GM12892 (cell line): ENCODE measurements around the gene TCF4.

Experiments used
- DNase-seq: peaks from one replicate; pipeline ENCODE4 v3.0.0; 2011; ENCODE audit not compliant: insufficient read length
- FAIRE-seq: peaks from 2 replicates; lab custom pipeline; 2011; peaks lifted over from hg19 to GRCh38; lab: Jason Lieb, UNC
- POLR2A ChIP-seq: IDR thresholded peaks from 2 replicates; pipeline ENCODE4 v1.6.1; 2011; ENCODE audit warnings: low read depth, low read length, control low read depth
- POLR2AphosphoS5 ChIP-seq: IDR thresholded peaks from 2 replicates; pipeline ENCODE4 v1.6.1; 2011; ENCODE audit warnings: low read depth, low read length, control low read depth
- TAF1 ChIP-seq: IDR thresholded peaks from 2 replicates; pipeline ENCODE4 v1.6.1; 2011; ENCODE audit warnings: low read depth, mild to moderate bottlenecking, control low read depth, low read length, borderline replicate concordance

The TCF4 gene

GRCh38 chr18:55407191-55407590, 180.8 kb downstream of the TCF4 start:
- TF ChIP-seq TAF1 (no peak), POLR2AphosphoS5 (no peak), POLR2A (no peak)
- DNase-seq (no peak), FAIRE-seq (no peak)

- no peak for DNase-seq
Observed at GRCh38 chr18:55406451-55406991, 181.5 kb downstream of the TCF4 start.

DNA sequence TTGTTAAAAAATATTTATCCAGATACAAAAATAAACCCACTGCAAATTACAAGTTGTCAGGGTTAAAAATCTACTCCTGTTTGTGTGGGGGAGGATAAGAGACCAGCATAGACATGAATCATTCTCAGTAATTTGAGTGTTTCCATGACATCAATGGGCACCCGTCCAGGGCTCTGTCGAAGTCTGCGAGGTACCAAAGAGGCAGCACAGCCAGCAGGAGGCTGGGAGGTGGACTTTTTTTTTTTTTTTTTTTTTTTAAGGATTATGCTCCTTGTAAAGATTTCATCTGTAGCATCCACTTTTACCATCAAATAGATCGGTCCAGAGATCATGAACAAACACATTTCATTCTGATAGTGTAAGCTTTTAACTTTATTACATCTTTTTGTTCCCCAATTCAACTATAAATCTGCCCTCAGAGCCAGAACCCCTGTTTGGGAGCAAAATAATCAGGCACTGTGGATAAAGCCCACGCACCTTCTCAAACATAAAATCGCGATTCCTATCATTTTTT, 182.0 kb downstream of the TCF4 start:
- DNase-seq = no peak
- FAIRE-seq = no peak

More at GRCh38 chr18:55406451-55406991, 181.5 kb downstream of the TCF4 start:
- FAIRE-seq = no peak
- TF ChIP-seq POLR2A (no peak), TAF1 (no peak), POLR2AphosphoS5 (no peak)

GRCh38 chr18:55405475-55405874, 182.5 kb downstream of the TCF4 start:
- no peak for TF ChIP-seq TAF1
- no peak for TF ChIP-seq POLR2A
- TF ChIP-seq POLR2AphosphoS5 = no peak
- DNase-seq = no peak
- no peak for FAIRE-seq

More for the DNA sequence above, 182.0 kb downstream of the TCF4 start:
- TF ChIP-seq POLR2AphosphoS5 (no peak), POLR2A (no peak), TAF1 (no peak)

DNA sequence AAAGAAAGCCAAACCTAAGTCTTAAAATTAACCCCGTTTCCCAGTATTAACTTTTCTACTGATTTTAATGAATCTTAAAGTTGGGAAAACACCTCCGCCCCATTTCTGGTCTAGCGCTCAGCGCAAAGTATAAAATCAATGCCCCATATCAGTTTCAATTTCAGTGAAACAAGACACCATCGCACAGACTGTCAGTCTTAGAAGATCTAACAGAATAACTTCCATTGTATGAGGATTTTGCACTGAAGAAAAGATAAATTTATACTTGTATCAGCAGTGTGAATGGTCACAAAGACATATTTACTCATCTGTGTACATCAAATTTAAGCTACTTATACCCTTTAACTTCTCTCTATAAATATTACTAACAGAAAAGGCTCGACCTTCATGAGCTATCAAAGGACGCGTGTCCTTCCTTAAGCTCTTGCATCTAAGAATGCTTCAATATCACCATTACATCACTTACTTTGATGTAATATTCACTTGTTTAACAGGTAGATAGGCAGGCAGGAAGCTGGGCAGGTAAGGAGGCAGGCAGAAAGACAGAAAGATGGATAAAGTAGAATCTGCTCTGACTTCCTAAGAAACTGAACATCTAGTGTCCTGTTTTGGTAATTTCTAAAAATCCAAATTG, 183.0 kb downstream of the TCF4 start:
- TF ChIP-seq TAF1 (no peak), POLR2A (no peak), POLR2AphosphoS5 (no peak)
- FAIRE-seq = no peak
- no peak for DNase-seq

DNA sequence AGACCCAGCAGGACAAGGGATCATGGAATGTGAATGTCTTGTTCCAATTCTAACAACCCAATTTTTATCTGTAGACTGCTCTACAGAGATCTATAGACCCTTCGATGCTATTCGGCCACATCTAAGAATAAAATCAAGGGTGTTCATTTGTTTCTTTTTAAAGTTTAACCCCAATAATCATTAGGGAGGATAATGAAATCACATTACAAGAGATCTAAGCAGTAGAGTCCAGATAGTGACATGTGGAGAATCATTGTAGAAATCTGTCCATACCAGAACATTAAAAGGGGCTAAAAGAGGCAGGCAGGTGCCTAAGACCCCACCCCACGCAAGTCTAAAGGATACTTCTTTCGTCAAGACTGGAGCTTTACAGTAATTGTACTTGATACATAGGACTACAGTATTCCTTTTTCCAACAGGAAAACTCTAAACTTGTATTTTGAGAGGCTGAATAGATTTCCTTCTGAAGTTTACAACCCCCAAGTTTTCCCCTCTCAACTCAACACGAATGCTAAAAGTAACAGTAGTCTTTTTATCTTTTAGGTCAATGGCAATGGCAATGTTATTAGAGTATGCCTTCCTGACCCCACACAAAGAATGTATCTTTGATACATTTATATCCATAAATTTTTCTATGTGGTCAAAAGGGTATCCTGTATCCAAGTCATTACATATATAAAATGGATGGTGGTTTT, 183.7 kb downstream of the TCF4 start:
- no peak for FAIRE-seq
- no peak for DNase-seq
- no peak for TF ChIP-seq POLR2A
- TF ChIP-seq TAF1 = no peak
- TF ChIP-seq POLR2AphosphoS5 = no peak

DNA sequence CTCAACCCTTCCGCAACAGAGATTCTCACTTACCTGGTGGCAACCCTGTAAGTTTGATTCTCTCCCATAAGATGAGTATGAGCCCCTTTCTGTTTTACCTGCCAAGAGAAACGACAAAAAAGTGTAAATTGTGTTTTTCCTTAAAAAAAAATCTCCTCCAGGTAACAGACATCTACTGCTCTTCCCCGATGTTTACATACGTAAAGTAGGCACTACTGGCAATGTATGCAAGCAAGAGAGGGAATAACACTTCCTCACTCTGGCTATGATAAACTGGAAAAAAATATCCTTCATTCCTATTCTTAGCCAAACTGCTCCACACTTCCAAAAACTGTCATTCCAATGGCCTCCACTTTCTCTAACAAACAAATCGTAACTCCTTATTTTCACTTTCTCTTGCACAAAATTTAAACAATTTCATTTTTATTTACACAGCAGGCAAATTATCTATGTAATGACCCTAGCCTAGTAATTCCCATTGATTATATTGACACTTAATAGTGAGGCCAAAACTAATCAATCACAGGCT, 184.5 kb downstream of the TCF4 start:
- TF ChIP-seq TAF1 = no peak
- TF ChIP-seq POLR2AphosphoS5 = no peak
- no peak for TF ChIP-seq POLR2A
- FAIRE-seq (no peak), DNase-seq (no peak)

- FAIRE-seq (no peak), DNase-seq (no peak)
- TF ChIP-seq POLR2AphosphoS5 (no peak), POLR2A (no peak), TAF1 (no peak)
Observed at GRCh38 chr18:55402731-55403405, 185.1 kb downstream of the TCF4 start.

DNA sequence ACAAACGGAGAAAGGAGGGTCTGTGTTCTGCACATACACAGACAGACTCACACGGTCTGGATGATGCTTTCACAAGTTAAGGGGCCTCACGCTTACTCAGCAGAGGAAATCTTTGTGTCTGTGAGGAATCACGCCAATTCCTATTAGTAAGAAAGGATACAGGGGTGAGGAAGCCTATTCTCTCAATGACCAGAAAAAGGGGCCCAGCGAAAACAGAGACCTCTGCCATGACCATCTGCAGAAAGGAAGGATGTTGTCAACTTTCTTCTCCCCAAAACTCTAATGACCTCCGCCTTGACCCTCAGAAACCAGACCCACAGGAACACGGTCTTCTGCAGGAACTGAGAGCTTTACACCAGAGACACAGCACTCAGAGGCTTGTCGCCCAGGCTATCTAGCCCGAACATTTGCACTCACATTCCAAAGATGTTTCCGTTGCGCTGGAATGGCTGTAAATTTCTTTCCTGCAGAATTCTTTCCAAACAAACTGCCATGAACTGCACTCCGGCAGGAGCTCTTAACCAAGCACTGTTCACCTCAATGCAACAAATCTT, 186.3 kb downstream of the TCF4 start:
- FAIRE-seq (no peak), DNase-seq (no peak)
- TF ChIP-seq POLR2A (no peak), TAF1 (no peak), POLR2AphosphoS5 (no peak)

GRCh38 chr18:55400590-55401541, 187.1 kb downstream of the TCF4 start:
- FAIRE-seq (no peak), DNase-seq (no peak)
- no peak for TF ChIP-seq POLR2A
- TF ChIP-seq TAF1 = no peak
- no peak for TF ChIP-seq POLR2AphosphoS5
